BE2C (cell line): ENCODE results near the gene INPP1.

Source experiments
- DNase-seq: peaks from one replicate; pipeline ENCODE4 v3.0.0-alpha.2; 2020
- H3K27me3 ChIP-seq: fragments of 250-450 bp; sonication (Bioruptor Pico); 2 replicates; pipeline ENCODE4 v1.5.1; 2020; ENCODE audit warnings: mild to moderate bottlenecking
- H3K36me3 ChIP-seq: fragments of 250-450 bp; sonication (Bioruptor Pico); 2 replicates; pipeline ENCODE4 v1.5.1; 2020; ENCODE audit warnings: mild to moderate bottlenecking
- H3K4me1 ChIP-seq: fragments of 250-450 bp; sonication (Bioruptor Pico); 2 replicates; pipeline ENCODE4 v1.5.1; 2020
- H3K4me3 ChIP-seq: 2 replicates; pipeline ENCODE4 v1.5.1; 2011; ENCODE audit warnings: low read depth, low read length
- H3K9me3 ChIP-seq: fragments of 250-450 bp; sonication (Bioruptor Pico); 2 replicates; pipeline ENCODE4 v1.5.1; 2020
- TF ChIP-seq, protein P1 (sequence below): IDR thresholded peaks from 2 replicates; pipeline ENCODE4 v1.5.1; 2012; ENCODE audit warnings: mild to moderate bottlenecking, low read depth, low read length

The INPP1 gene

GRCh38 chr2:190387422-190387821 lies 44.0 kb downstream of the INPP1 start:
- no peak for DNase-seq
- TF ChIP-seq, protein P1, sequence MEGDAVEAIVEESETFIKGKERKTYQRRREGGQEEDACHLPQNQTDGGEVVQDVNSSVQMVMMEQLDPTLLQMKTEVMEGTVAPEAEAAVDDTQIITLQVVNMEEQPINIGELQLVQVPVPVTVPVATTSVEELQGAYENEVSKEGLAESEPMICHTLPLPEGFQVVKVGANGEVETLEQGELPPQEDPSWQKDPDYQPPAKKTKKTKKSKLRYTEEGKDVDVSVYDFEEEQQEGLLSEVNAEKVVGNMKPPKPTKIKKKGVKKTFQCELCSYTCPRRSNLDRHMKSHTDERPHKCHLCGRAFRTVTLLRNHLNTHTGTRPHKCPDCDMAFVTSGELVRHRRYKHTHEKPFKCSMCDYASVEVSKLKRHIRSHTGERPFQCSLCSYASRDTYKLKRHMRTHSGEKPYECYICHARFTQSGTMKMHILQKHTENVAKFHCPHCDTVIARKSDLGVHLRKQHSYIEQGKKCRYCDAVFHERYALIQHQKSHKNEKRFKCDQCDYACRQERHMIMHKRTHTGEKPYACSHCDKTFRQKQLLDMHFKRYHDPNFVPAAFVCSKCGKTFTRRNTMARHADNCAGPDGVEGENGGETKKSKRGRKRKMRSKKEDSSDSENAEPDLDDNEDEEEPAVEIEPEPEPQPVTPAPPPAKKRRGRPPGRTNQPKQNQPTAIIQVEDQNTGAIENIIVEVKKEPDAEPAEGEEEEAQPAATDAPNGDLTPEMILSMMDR: no peak
- Histone ChIP-seq H3K4me1 (0 out of 2 replicates have a peak, but pooled peaks cover 2% of the 10 kb centered on the region), H3K4me3 (no peak overlapping the region), H3K27me3 (no peaks in the 10 kb centered on the region), H3K9me3 (no peaks in the 10 kb centered on the region), H3K36me3 (no peaks in the 10 kb centered on the region)

GRCh38 chr2:190396271-190396670 lies 52.9 kb downstream of the INPP1 start:
- no peak for DNase-seq
- no peaks in the 10 kb centered on the region for H3K9me3 ChIP-seq
- no peak overlapping the region for H3K4me3 ChIP-seq
- H3K27me3 ChIP-seq: no peaks in the 10 kb centered on the region
- no peaks in the 10 kb centered on the region for H3K4me1 ChIP-seq
- no peaks in the 10 kb centered on the region for H3K36me3 ChIP-seq
- TF ChIP-seq, protein P1: no peak

DNA sequence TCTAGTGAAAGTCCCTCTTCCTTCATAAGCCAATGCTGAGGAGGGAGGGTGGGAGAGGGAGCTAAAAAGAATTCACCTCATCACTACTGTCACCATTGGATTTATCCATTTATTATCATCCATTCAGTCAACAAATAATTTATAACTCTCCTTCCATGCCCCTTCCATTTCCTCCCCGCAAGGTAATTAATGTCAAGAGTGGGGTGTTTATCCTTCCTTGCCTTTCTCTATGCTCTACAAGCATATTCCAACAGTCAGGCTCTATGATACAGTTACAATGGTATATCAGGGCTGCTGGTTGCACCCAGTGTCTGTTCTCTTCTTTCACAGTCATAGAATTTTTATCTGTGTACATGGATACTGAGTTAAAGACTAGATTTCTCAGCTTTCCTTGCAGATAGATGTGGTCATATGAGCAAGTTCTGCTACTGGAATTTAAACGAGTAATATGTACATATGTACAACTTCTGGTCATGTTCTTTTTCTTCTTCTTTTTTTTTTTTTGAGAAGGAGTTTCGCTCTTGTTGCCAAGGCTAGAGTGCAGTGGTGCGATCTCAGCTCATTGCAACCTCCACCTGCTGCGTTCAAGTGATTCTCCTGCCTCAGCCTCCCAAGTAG lies 59.7 kb downstream of the INPP1 start:
- DNase-seq: no peak
- Histone ChIP-seq H3K4me3 (no peak overlapping the region), H3K36me3 (no peaks in the 10 kb centered on the region), H3K27me3 (no peaks in the 10 kb centered on the region; the same call in 1 of the 2 replicates), H3K9me3 (no peaks in the 10 kb centered on the region), H3K4me1 (no peaks in the 10 kb centered on the region; the same call in 1 of the 2 replicates)
- TF ChIP-seq, protein P1: no peak

DNA sequence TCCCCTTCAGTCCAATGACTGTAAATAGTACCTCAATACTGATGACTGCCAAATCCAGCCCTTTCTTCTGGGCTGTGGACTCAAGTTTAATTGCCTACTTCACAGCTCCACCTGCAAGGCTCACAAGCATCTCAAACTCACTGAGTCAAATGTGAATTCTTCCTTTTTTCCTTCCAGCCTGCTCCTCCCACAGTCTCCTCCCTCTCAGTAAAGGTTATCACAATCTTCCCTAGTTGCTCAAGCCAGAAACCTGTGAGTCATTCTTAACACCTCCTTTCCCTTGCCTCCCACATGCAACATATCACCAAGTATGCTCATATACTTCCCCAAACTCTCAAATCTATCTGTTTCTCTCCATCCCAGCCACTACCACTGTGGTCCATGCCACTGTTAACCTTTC lies 61.1 kb downstream of the INPP1 start:
- Histone ChIP-seq H3K36me3 (no peaks in the 10 kb centered on the region), H3K4me3 (no peak overlapping the region), H3K27me3 (no peaks in the 10 kb centered on the region; the same call in 1 of the 2 replicates), H3K9me3 (no peaks in the 10 kb centered on the region), H3K4me1 (no peaks in the 10 kb centered on the region; the same call in 1 of the 2 replicates)
- DNase-seq: no peak
- TF ChIP-seq, protein P1: no peak

- Histone ChIP-seq H3K4me1 (peaks cover 3% of the 10 kb centered on the region), H3K4me3 (no peak overlapping the region), H3K27me3 (no peaks in the 10 kb centered on the region; the same call in 1 of the 2 replicates), H3K9me3 (no peaks in the 10 kb centered on the region), H3K36me3 (no peaks in the 10 kb centered on the region)
- TF ChIP-seq, protein P1: no peak
- DNase-seq: no peak
Measured at GRCh38 chr2:190405070-190405469, 61.7 kb downstream of the INPP1 start.

GRCh38 chr2:190405995-190406394 lies 62.6 kb downstream of the INPP1 start:
- no peaks in the 10 kb centered on the region for H3K36me3 ChIP-seq
- H3K9me3 ChIP-seq: no peaks in the 10 kb centered on the region
- H3K27me3 ChIP-seq: no peaks in the 10 kb centered on the region; the same call in 1 of the 2 replicates
- no peak for DNase-seq
- H3K4me1 ChIP-seq: peaks cover 5% of the 10 kb centered on the region
- TF ChIP-seq, protein P1: no peak
- H3K4me3 ChIP-seq: no peak overlapping the region
